Activated CD8-positive, alpha-beta T cell treated with anti-CD3 and anti-CD28 coated beads for 36 hours (primary cell): ENCODE data around the gene GPR82. TPM values are rescaled to one million over a fixed set of nuclear protein-coding genes. Genes with fewer than 3 reads are reported as not detected.
"Not testable (repeated sequence)": the region's sequence is repeated elsewhere in the genome, so short reads cannot be mapped to it uniquely, and the experiment has no call there.

Experiments used
- ATAC-seq: fragments of 200-7000 bp; cut with Tn5 transposase; one replicate; pipeline ENCODE4 v1.10.0; 2021; ENCODE audit warnings: mild to moderate bottlenecking, moderate library complexity
- CTCF ChIA-PET: fragments of 350-600 bp; sonication (Branson Sonifier 250); formaldehyde crosslinking; loops from one replicate; lab custom pipeline; 2021; ENCODE audit warnings: antibody characterized with exemption; lab: Charles Lee
- POLR2A ChIA-PET: fragments of 350-600 bp; sonication (Branson Sonifier 250); formaldehyde crosslinking; loops from one replicate; lab custom pipeline; 2021; ENCODE audit warnings: antibody characterized with exemption; lab: Charles Lee
- DNase-seq: peaks from one replicate; pipeline ENCODE4 v3.0.0-alpha.2; 2020
- H3K27ac Mint-ChIP-seq: one replicate; pipeline ENCODE4 v1.8.0; 2021; ENCODE audit warnings: mild to moderate bottlenecking, mixed read lengths
- H3K27me3 Mint-ChIP-seq: one replicate; pipeline ENCODE4 v1.8.0; 2021; ENCODE audit warnings: mixed read lengths
- H3K36me3 Mint-ChIP-seq: one replicate; pipeline ENCODE4 v1.8.0; 2021; ENCODE audit warnings: low read depth, mixed read lengths
- H3K4me1 Mint-ChIP-seq: one replicate; pipeline ENCODE4 v1.8.0; 2021; ENCODE audit warnings: low read depth, mixed read lengths
- H3K4me3 Mint-ChIP-seq: one replicate; pipeline ENCODE4 v1.8.0; 2021; ENCODE audit warnings: mild to moderate bottlenecking, moderate library complexity, mixed read lengths
- H3K9me3 Mint-ChIP-seq: one replicate; pipeline ENCODE4 v1.8.0; 2021; ENCODE audit warnings: mixed read lengths
- CTCF ChIP-seq: fragments of 200-600 bp; IDR thresholded peaks from one replicate; pipeline ENCODE4 v1.8.0; 2022; ENCODE audit warnings: antibody characterized with exemption, mild to moderate bottlenecking
- intact Hi-C: fragments of 100-400 bp; cut with micrococcal nuclease; formaldehyde crosslinking; loops from one replicate; pipeline ENCODE4 v1.10.0; 2022
- total RNA-seq, 2 experiments: library from RNA; stranded (reverse); gene quantifications; one replicate each; pipeline ENCODE4 v1.2.3, GENCODE V29; 2021

GPR82 gene
- total RNA-seq = under 1 TPM; 0.11 to 0.38 TPM

- intact Hi-C loops = loop anchor here (5.0 kb wide), 1 partner anchor 57 kb away; no protein-coding TSS in a partner anchor
These were observed at the start of gene GPR82 for GRCh38 chrX:41723826-41724225. Gene GPR82 (plus strand): TSS chrX:41724181. CDS start chrX:41727027, 2,846 bp downstream.

GRCh38 chrX:41676361-41676760 is 47.6 kb upstream of the GPR82 start:
- CTCF ChIA-PET, H3K27me3 Mint-ChIP-seq, intact Hi-C loops, H3K9me3 Mint-ChIP-seq, ATAC-seq, H3K27ac Mint-ChIP-seq, H3K4me3 Mint-ChIP-seq, POLR2A ChIA-PET, DNase-seq: not testable (repeated sequence)
- H3K4me1 Mint-ChIP-seq = peaks cover 20% of the 10 kb centered on the region
- peaks cover 10% of the 10 kb centered on the region for H3K36me3 Mint-ChIP-seq

More at GRCh38 chrX:41723826-41724225, at the start of gene GPR82:
- TF ChIP-seq CTCF = no peak
- Mint-ChIP-seq H3K9me3 (peaks cover 6% of the 10 kb centered on the region), H3K4me1 (peaks cover 58% of the 10 kb centered on the region), H3K4me3 (no peak within 1 kb of the TSS), H3K27ac (peak within 1 kb of the TSS; percentile 52), H3K36me3 (peaks cover 18% of the 10 kb centered on the region), H3K27me3 (no peaks in the 10 kb centered on the region)
- DNase-seq = no peak
- no peak for ATAC-seq
- CTCF ChIA-PET = no interaction called here
- POLR2A ChIA-PET = no interaction called here

GRCh38 chrX:41677183-41678060 is 46.6 kb upstream of the GPR82 start:
- H3K9me3 Mint-ChIP-seq = no peaks in the 10 kb centered on the region
- no peak overlapping the region for H3K27ac Mint-ChIP-seq
- peaks cover 10% of the 10 kb centered on the region for H3K36me3 Mint-ChIP-seq
- no peak for ATAC-seq
- CTCF ChIA-PET = no interaction called here
- no peak for DNase-seq
- H3K27me3 Mint-ChIP-seq = no peaks in the 10 kb centered on the region
- no peak overlapping the region for H3K4me3 Mint-ChIP-seq
- peaks cover 12% of the 10 kb centered on the region for H3K4me1 Mint-ChIP-seq
- intact Hi-C loops = no loop called here
- POLR2A ChIA-PET = interaction anchor here (0.6 kb wide), 1 partner anchor 58 kb away, joined by 4 read pairs; no protein-coding TSS in a partner anchor
- TF ChIP-seq CTCF = no peak

- H3K36me3 Mint-ChIP-seq = peaks cover 3% of the 10 kb centered on the region
- DNase-seq = no peak
These were observed 39.8 kb upstream of the GPR82 start for GRCh38 chrX:41684138-41684537.

GRCh38 chrX:41684940-41685339 is 39.0 kb upstream of the GPR82 start:
- ChIA-PET CTCF (interaction anchor here (0.6 kb wide), 1 partner anchor 123 kb away, joined by 3 read pairs; no protein-coding TSS in a partner anchor), POLR2A (no interaction called here)
- Mint-ChIP-seq H3K36me3 (peaks cover 2% of the 10 kb centered on the region), H3K27me3 (no peaks in the 10 kb centered on the region), H3K4me3 (no peak overlapping the region), H3K27ac (no peak overlapping the region), H3K9me3 (no peaks in the 10 kb centered on the region), H3K4me1 (peaks cover 23% of the 10 kb centered on the region)
- intact Hi-C loops = no loop called here
- DNase-seq (no peak), ATAC-seq (no peak)
- TF ChIP-seq CTCF = no peak

More at GRCh38 chrX:41684138-41684537, 39.8 kb upstream of the GPR82 start:
- no peaks in the 10 kb centered on the region for H3K9me3 Mint-ChIP-seq
- no peak for ATAC-seq
- no peak overlapping the region for H3K27ac Mint-ChIP-seq
- ChIA-PET POLR2A (no interaction called here), CTCF (no interaction called here)
- intact Hi-C loops = no loop called here
- no peak overlapping the region for H3K4me3 Mint-ChIP-seq
- no peaks in the 10 kb centered on the region for H3K27me3 Mint-ChIP-seq
- peaks cover 19% of the 10 kb centered on the region for H3K4me1 Mint-ChIP-seq
- TF ChIP-seq CTCF = no peak
